Measurements from ENCODE around the gene DAB1.

GRCh38 chr1:57132993-57133622 lies 290.8 kb downstream of the DAB1 start:
- TF ChIP-seq CTCF (IDR thresholded peaks at IDR 0.05) = no peak
- no peak for TF ChIP-seq POLR2A (IDR thresholded peaks at IDR 0.05)
